Activated naive CD4-positive, alpha-beta T cell treated with anti-CD3 and anti-CD28 coated beads, Interleukin-2, amount 10 ng/mL, durations not matched to agents 5 hours and 36 hours (primary cell): ENCODE measurements around the gene OTX1. TPM values are rescaled to one million over a fixed set of nuclear protein-coding genes. Genes with fewer than 3 reads are reported as not detected.

Source experiments
- total RNA-seq, 2 experiments: library from RNA; stranded (reverse); gene quantifications; one replicate each; pipeline ENCODE4 v1.2.3, GENCODE V29; 2021

OTX1 gene
- total RNA-seq, result not detected

DNA sequence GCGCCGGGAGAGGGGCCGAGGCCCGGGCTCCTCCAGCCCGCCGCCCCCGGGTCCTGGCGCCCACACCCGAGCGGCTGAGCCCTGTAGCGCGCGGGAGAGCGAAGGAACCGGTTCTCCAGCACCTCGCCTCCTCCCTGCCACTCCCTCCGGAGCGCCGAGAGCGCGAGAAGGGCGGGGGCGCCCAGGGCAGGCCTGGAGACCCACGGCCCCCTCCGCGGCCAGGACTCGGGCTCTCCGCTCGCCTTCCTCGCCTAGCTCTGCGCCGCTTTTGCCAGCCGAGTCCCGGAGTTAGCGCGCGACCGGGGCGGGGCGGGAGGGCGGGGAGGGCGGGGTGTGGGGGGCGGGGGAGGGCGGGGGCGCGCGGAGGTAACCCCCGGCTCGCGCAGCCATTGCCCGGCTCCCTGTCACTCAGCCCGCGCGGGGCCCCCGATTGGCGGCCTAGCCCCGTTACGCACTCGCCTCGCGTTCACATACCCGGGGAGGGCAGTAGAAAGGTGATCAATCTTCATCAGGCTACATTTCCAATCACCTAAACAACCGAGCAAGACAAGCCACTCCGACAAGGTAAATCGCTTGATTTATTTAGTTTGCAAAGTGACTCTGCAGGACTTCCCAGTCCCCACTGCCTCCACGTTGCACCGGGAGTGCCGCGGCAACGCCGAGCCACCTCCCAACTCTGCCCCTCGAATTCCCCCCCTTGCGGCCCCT, at the start of gene OTX1:
OTX1 (plus strand) TSS at position 497 of the 708 bp plus-strand sequence. CDS start 2,161 bp downstream, outside the sequence.

